Duodenal mucosa (tissue), 2 donors: ENCODE results near the gene STRN3.

ENCODE experiments used
- H3K27ac ChIP-seq: one replicate; pipeline ENCODE4 v1.7.0; 2013; ENCODE audit warnings: low read depth, low read length
- H3K27me3 ChIP-seq, 2 donors: one replicate each; pipeline ENCODE4 v1.7.0; 2013; ENCODE audit warnings: low read length in 2 of 2, control low read depth in 1 of 2; ENCODE audit not compliant: insufficient read depth in 2 of 2, control insufficient read depth in 1 of 2
- H3K36me3 ChIP-seq, 2 donors: one replicate each; pipeline ENCODE4 v1.7.0; 2013; ENCODE audit warnings: low read length in 2 of 2, control low read depth in 1 of 2; ENCODE audit not compliant: insufficient read depth in 2 of 2, control insufficient read depth in 1 of 2
- H3K4me1 ChIP-seq, 2 donors: one replicate each; pipeline ENCODE4 v1.7.0; 2013; ENCODE audit warnings: low read length in 2 of 2, control low read depth in 1 of 2; ENCODE audit not compliant: insufficient read depth in 2 of 2, control insufficient read depth in 1 of 2
- H3K4me3 ChIP-seq, 2 donors: one replicate each; pipeline ENCODE4 v1.7.0; 2013; ENCODE audit warnings: low read length in 2 of 2, low read depth in 1 of 2
- H3K9ac ChIP-seq, 2 donors: one replicate each; pipeline ENCODE4 v1.7.0; 2013; ENCODE audit warnings: low read length in 2 of 2, low read depth in 1 of 2
- H3K9me3 ChIP-seq, 2 donors: one replicate each; pipeline ENCODE4 v1.7.0; 2013; ENCODE audit warnings: low read length in 2 of 2, control low read depth in 1 of 2; ENCODE audit not compliant: control insufficient read depth in 1 of 2

Gene STRN3

DNA sequence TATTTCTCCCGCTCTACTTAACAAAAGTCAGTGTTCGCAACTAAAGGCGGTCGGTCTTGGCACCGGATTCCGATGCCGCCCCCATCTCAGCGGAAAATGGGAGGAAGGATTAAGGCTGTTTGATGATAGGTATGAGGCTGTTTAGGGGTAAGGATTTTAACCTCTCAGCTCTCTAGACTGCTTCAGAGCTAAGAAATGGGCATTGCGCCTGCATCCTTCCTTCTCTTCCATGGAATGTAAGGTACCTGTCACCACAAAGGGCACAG is 150.5 kb downstream of the STRN3 start:
- Histone ChIP-seq H3K36me3 (no peaks in the 10 kb centered on the region), H3K4me1 (peaks cover 0 to 12% of the 10 kb centered on the region in 2 donors), H3K4me3 (no peak overlapping the region), H3K9ac (no peak overlapping the region), H3K27ac (no peak overlapping the region), H3K9me3 (no peaks in the 10 kb centered on the region), H3K27me3 (peaks cover 41 to 44% of the 10 kb centered on the region in 2 donors)

- Histone ChIP-seq H3K4me1 (peaks cover 0 to 12% of the 10 kb centered on the region in 2 donors), H3K27me3 (peaks cover 41 to 44% of the 10 kb centered on the region in 2 donors), H3K27ac (no peak overlapping the region), H3K36me3 (no peaks in the 10 kb centered on the region), H3K9ac (no peak overlapping the region), H3K9me3 (no peaks in the 10 kb centered on the region), H3K4me3 (peak overlapping the region; percentile 60 to 66)
These were observed 151.0 kb downstream of the STRN3 start for GRCh38 chr14:30874999-30875787.

GRCh38 chr14:30874120-30874998 is 151.8 kb downstream of the STRN3 start, which contains the start of gene COCH:
Gene COCH (plus strand): TSS chr14:30874559. CDS start chr14:30874939, 380 bp downstream.
- Histone ChIP-seq H3K9ac (no peak within 1 kb of the TSS), H3K36me3 (no peaks in the 10 kb centered on the region), H3K9me3 (no peaks in the 10 kb centered on the region), H3K4me3 (peak within 1 kb of the TSS; percentile 60 to 66), H3K4me1 (peaks cover 0 to 12% of the 10 kb centered on the region in 2 donors), H3K27me3 (peaks cover 41 to 44% of the 10 kb centered on the region in 2 donors), H3K27ac (no peak within 1 kb of the TSS)

DNA sequence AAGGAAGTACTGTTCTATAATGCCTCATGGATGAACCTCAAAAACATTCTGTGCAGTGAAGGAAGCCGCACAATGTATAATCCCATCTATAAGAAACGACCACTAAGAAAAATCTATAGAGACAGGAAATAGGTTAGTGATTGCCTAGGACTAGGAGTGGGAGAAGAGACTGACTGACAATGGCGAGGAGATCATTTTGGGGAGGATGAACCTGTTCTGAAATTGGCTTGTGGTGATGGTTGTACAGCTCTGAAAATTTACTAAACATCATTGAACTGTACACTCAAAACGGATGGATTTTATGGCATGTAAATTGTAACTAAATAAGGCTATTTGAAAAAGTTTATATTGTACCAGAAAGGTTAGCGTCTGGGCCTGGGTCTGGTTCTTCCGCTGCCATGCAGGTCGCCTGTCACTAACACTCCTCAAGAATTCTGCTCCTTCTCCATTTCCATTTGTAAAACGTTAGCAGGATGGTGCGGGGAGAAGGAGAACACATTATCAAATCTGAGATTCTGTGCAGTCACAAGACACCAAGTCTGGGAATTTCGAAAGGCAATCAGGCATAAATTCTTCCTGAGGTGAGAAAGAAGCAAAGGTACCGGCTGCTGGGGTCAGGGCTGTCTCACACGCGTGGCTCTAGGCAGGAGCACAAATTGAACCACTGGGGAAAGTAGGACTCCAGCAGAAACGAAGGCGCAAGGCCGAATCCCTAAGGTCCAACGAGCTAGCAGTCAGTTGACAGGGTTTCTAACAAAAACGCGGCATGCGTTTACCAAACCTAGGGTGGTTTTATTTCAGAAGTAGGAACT is 152.7 kb downstream of the STRN3 start:
- no peaks in the 10 kb centered on the region for H3K36me3 ChIP-seq
- H3K4me1 ChIP-seq: peaks cover 0 to 12% of the 10 kb centered on the region in 2 donors
- peak overlapping the region; percentile 60 to 66 for H3K4me3 ChIP-seq
- peaks cover 41 to 44% of the 10 kb centered on the region in 2 donors for H3K27me3 ChIP-seq
- no peak overlapping the region for H3K27ac ChIP-seq
- H3K9ac ChIP-seq: no peak overlapping the region
- H3K9me3 ChIP-seq: no peaks in the 10 kb centered on the region

DNA sequence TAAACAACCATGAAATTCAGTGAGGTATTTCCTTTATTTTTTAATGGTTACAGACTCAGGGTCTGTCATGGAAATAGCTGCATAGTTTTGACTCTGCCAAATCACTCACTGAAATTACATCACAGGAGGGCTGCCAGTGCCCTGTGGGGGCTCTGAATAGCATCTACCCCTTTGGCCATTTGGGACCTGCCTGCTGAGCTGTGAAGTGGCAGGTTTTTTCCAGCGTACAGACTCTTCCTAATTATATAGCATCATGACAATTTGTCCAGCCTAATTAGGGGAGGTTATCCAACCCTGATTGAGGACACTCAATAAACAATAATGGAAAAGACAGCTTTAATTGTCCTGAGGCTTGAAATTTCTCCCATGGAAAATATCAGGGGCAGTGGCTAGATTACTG is 153.6 kb downstream of the STRN3 start:
- no peak overlapping the region for H3K27ac ChIP-seq
- no peak overlapping the region for H3K4me3 ChIP-seq
- no peaks in the 10 kb centered on the region for H3K36me3 ChIP-seq
- no peak overlapping the region for H3K9ac ChIP-seq
- H3K27me3 ChIP-seq: peaks cover 38 to 44% of the 10 kb centered on the region in 2 donors
- H3K4me1 ChIP-seq: peaks cover 0 to 12% of the 10 kb centered on the region in 2 donors
- no peaks in the 10 kb centered on the region for H3K9me3 ChIP-seq

DNA sequence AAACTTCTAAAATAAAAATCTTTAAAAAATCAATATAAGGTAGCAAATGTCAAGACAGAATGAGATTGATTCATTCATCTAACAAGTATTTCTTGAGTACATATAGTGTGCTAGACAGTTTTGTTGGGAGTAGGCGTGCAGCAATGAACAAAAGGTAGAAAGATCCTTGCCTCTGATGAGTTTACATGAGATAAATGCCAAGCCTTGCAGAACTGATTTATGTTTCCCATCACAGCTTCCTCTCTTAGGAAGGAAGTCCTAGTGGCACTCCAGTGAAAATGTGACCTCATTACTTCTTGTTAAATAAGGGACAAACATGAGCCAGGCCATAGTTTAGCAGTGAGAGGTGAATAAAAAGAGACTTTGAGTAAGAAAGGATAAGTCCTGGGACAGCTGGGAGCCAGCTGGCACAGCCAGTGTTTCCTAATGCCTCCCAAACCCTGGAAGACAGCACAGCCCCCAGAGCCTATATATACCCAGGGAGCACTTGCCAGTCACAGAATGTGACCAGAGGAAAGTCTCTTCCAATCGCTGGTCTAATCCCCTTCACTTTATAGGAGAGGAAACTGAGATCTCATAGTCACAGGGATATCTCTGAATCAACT is 156.5 kb downstream of the STRN3 start:
- Histone ChIP-seq H3K27ac (no peak overlapping the region), H3K4me3 (no peak overlapping the region), H3K9me3 (no peaks in the 10 kb centered on the region), H3K9ac (no peak overlapping the region), H3K36me3 (no peaks in the 10 kb centered on the region), H3K27me3 (peaks cover 16 to 25% of the 10 kb centered on the region in 2 donors), H3K4me1 (peaks cover 0 to 4% of the 10 kb centered on the region in 2 donors)

DNA sequence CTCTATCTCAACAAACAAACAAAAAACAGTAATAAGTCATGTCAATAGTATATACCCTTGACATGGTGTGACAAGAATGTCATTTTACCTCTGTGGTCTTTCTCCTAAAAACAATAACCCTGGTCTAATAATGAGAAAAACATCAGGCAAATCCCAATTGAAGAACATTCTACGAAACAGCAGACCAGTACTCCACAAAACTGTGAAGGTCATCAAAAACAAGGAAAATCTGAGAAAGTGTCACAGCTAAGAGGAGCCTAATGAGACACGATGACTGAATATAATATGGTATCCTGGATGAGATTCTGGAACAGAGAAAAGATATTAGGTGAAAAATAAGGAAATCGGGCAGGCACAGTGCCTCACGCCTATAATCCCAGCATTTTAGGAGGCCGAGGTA is 157.4 kb downstream of the STRN3 start:
- no peaks in the 10 kb centered on the region for H3K36me3 ChIP-seq
- H3K9me3 ChIP-seq: no peaks in the 10 kb centered on the region
- no peak overlapping the region for H3K27ac ChIP-seq
- H3K4me3 ChIP-seq: no peak overlapping the region
- peaks cover 0 to under 1% of the 10 kb centered on the region in 2 donors for H3K4me1 ChIP-seq
- H3K27me3 ChIP-seq: peaks cover 12 to 17% of the 10 kb centered on the region in 2 donors
- no peak overlapping the region for H3K9ac ChIP-seq

- Histone ChIP-seq H3K4me3 (no peak overlapping the region), H3K9me3 (no peaks in the 10 kb centered on the region), H3K27me3 (peaks cover 0 to 2% of the 10 kb centered on the region in 2 donors), H3K36me3 (no peaks in the 10 kb centered on the region), H3K4me1 (no peaks in the 10 kb centered on the region), H3K27ac (no peak overlapping the region), H3K9ac (no peak overlapping the region)
These were observed 161.2 kb downstream of the STRN3 start for GRCh38 chr14:30864934-30865333.

GRCh38 chr14:30861200-30861599 is 165.0 kb downstream of the STRN3 start:
- Histone ChIP-seq H3K36me3 (no peaks in the 10 kb centered on the region), H3K9ac (no peak overlapping the region), H3K4me1 (no peaks in the 10 kb centered on the region), H3K27ac (no peak overlapping the region), H3K9me3 (no peaks in the 10 kb centered on the region), H3K27me3 (peaks cover 0 to 2% of the 10 kb centered on the region in 2 donors), H3K4me3 (no peak overlapping the region)
